GM19025 (cell line): ENCODE results near the gene PRKAR2B.
"Not testable (repeated sequence)": the region's sequence is repeated elsewhere in the genome, so short reads cannot be mapped to it uniquely, and the experiment has no call there.

Source experiments
- ATAC-seq: cut with Tn5 transposase; IDR thresholded peaks from one replicate; pipeline ENCODE4 v1.9.1; 2021; ENCODE audit warnings: mild to moderate bottlenecking, low read depth, moderate library complexity; ENCODE audit not compliant: unreplicated experiment

PRKAR2B gene

GRCh38 chr7:107111196-107111595 is 66.7 kb downstream of the PRKAR2B start:
- ATAC-seq = no peak

- no peak for ATAC-seq
Observed at GRCh38 chr7:107113866-107114265, 69.4 kb downstream of the PRKAR2B start.

- ATAC-seq = no peak
Observed at GRCh38 chr7:107115114-107115513, 70.6 kb downstream of the PRKAR2B start.

GRCh38 chr7:107115762-107116540 is 71.4 kb downstream of the PRKAR2B start:
- ATAC-seq = no peak

- no peak for ATAC-seq
Observed at GRCh38 chr7:107118109-107118900, 73.8 kb downstream of the PRKAR2B start.

GRCh38 chr7:107119376-107120105 is 75.0 kb downstream of the PRKAR2B start:
- no peak for ATAC-seq

GRCh38 chr7:107122486-107122911 is 78.0 kb downstream of the PRKAR2B start:
- no peak for ATAC-seq

GRCh38 chr7:107123392-107123791 is 78.9 kb downstream of the PRKAR2B start:
- no peak for ATAC-seq

GRCh38 chr7:107125475-107125874 is 81.0 kb downstream of the PRKAR2B start:
- no peak for ATAC-seq

- no peak for ATAC-seq
Observed at GRCh38 chr7:107128217-107128616, 83.7 kb downstream of the PRKAR2B start.

GRCh38 chr7:107128748-107129147 is 84.2 kb downstream of the PRKAR2B start:
- no peak for ATAC-seq

GRCh38 chr7:107130487-107131220 is 86.1 kb downstream of the PRKAR2B start:
- ATAC-seq = no peak

GRCh38 chr7:107133396-107133795 is 88.9 kb downstream of the PRKAR2B start:
- no peak for ATAC-seq

GRCh38 chr7:107138696-107139420 is 94.4 kb downstream of the PRKAR2B start:
- no peak for ATAC-seq

GRCh38 chr7:107143875-107144274 is 99.4 kb downstream of the PRKAR2B start:
- ATAC-seq = not testable (repeated sequence)

GRCh38 chr7:107145067-107145838 is 100.7 kb downstream of the PRKAR2B start:
- ATAC-seq = no peak

- no peak for ATAC-seq
Observed at GRCh38 chr7:107147464-107148393, 103.2 kb downstream of the PRKAR2B start.

- ATAC-seq = no peak
Observed at GRCh38 chr7:107148721-107149120, 104.2 kb downstream of the PRKAR2B start.
